Astrocyte of the cerebellum (primary cell): Measurements from ENCODE around the gene ARFGEF3.

Experiments
- DNase-seq: peaks from one replicate; pipeline ENCODE4 v3.0.0-alpha.2; 2011; ENCODE audit warnings: low read depth
- H3K4me3 ChIP-seq: 2 replicates; pipeline ENCODE4 v1.5.1; 2011; ENCODE audit warnings: mild to moderate bottlenecking, low read depth, low read length, moderate library complexity
- CTCF ChIP-seq: IDR thresholded peaks from 2 replicates; pipeline ENCODE4 v1.5.1; 2012; ENCODE audit warnings: low read length, low read depth, moderate library complexity, mild to moderate bottlenecking; ENCODE audit errors: missing control alignments
- in situ Hi-C: cut with HindIII; loops from 2 replicates; pipeline ENCODE4 v1.10.0; 2017; ENCODE audit warnings: low sequenced_read_pairs

Gene ARFGEF3

DNA sequence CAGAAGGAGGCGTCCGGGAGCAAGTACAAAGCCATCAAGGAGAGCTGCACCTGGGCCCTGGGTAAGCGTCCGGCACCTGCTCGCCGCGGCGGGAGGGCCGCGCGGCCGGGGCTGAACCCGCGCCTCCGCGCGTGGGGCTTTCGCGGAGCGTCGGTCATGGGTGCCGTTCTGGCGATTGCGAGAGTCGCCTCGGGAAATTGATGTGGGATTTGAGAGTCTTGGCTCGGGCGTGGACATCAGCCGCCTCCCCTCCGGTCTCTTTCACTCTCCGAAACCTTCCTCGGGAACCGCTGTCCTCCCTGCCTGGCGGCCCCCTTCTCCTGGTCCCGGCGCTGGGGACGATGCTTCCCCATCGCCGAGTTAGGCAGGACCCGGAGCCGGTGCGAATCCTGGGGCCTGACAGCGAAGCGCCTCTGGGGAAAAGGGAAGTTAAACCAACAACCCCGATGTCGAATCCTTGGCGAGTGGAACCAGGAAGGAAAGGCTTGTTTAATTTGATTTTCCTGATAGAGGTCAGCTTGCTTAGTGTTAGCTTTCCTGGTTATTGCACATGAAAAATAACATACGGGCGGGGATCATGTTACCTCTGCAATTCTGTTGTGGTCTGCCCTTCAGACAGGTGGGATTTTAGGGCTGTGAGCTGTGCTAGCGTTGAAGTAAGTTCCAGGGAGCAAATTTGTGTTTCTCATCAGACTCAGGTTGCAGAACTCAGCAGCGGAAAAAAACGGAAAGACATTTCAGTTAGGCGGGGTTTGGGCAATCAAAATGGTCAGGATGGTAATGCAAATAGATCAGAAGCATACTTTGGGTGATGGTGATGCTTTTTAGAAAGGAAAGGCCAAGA, 594 bp downstream of the ARFGEF3 start:
- TF ChIP-seq CTCF, result no peak
- DNase-seq, result no peak
- peak overlapping the region; percentile 69 for H3K4me3 ChIP-seq
- in situ Hi-C loops, result no loop called here

GRCh38 chr6:138162955-138163575, 1.3 kb downstream of the ARFGEF3 start:
- in situ Hi-C loops, result no loop called here
- H3K4me3 ChIP-seq, result no peak overlapping the region
- no peak for TF ChIP-seq CTCF
- no peak for DNase-seq

DNA sequence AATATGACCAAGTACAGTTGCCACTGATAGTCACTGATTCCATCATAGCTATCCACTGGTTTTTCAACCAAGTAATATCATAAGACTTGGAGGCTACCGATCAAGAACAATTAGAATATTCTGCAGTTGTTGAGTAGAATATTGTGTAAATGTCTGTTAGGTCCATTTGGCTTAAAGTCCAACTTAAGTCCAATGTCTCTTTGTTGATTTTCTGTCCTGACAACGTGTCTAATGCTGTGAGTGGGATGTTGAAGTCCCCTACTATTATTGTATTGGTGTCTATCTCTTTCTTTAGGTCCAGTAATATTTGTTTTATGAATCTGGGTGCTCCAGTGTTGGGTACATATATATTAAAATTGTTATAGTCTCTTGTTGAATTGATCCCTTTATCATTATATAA, 13.9 kb downstream of the ARFGEF3 start:
- in situ Hi-C loops, result no loop called here
- H3K4me3 ChIP-seq, result no peak overlapping the region
- no peak for DNase-seq
- TF ChIP-seq CTCF, result no peak

DNA sequence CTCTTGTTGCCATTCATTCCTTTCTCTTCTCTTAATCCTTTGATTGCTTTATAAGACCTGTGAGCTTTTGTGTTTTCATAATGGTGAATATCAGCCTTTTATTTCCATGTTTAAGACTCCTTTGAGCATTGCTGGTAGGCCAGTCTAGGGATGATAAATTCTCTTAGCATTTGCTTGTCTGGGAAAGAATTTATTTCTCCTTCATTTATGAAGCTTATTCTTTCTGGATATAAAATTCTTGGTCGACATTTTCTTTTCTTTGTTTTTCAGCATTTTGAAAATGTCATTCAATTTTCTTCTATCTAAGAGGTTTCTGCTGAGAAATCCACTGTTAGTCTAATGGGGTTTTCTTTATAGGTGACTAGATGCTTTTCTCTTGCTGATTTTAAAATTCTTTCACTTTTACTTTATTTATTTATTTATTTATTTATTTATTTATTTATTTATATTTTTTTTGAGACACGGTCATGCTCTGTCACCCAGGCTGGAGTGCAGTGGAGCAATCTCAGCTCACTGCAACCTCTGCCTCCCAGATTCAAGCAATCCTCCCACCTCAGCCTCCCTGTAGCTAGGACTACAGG, 15.0 kb downstream of the ARFGEF3 start:
- DNase-seq, result no peak
- no peak for TF ChIP-seq CTCF
- in situ Hi-C loops, result no loop called here
- no peak overlapping the region for H3K4me3 ChIP-seq

GRCh38 chr6:138182939-138183789, 21.4 kb downstream of the ARFGEF3 start:
- no peak overlapping the region for H3K4me3 ChIP-seq
- DNase-seq, result no peak
- in situ Hi-C loops, result no loop called here
- no peak for TF ChIP-seq CTCF

DNA sequence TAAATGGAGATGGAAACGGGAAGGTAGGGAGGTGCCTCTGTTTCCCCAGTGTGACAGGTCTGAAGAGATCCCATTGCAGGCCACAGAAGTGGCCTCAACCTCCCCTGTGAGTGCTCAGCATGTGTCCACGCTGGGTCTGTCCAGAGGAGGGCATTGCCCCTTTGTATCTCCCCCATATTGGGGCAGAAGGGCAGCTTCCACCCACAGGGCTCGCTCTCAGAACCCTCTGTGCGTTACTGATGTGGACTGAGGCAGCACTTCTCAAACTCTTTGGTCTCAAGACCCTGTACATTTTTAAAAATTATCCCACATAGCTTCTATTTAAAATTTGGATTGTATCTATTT, 22.0 kb downstream of the ARFGEF3 start:
- DNase-seq, result no peak
- H3K4me3 ChIP-seq, result no peak overlapping the region
- in situ Hi-C loops, result no loop called here
- TF ChIP-seq CTCF, result no peak
